SIG-M5 treated with dmso at 0.1 percent for 504 hours (cell line): ENCODE results near the gene PLSCR4.

ENCODE experiments used
- DNase-seq: peaks from one replicate; lab custom pipeline; 2025; ENCODE audit not compliant: unreplicated experiment; lab: John Stamatoyannopoulos, UW

Gene PLSCR4

GRCh38 chr3:146161663-146162002 lies 89.3 kb downstream of the PLSCR4 start:
- DNase-seq: no peak

- peak; percentile 42 for DNase-seq
Observed at GRCh38 chr3:146160964-146161662, 89.8 kb downstream of the PLSCR4 start, which contains the start of gene PLOD2. Gene PLOD2 (minus strand): TSS chr3:146161184. CDS start chr3:146160989, 195 bp downstream.

GRCh38 chr3:146160321-146160963 lies 90.5 kb downstream of the PLSCR4 start:
- peak; percentile 28 for DNase-seq

- DNase-seq: no peak
Observed at GRCh38 chr3:146159616-146160320, 91.1 kb downstream of the PLSCR4 start.

GRCh38 chr3:146159037-146159436 lies 91.9 kb downstream of the PLSCR4 start:
- DNase-seq: no peak

GRCh38 chr3:146157325-146158060 lies 93.4 kb downstream of the PLSCR4 start:
- no peak for DNase-seq

- peak; percentile 11 for DNase-seq
Observed at GRCh38 chr3:146156666-146157314, 94.1 kb downstream of the PLSCR4 start.

- no peak for DNase-seq
Observed at GRCh38 chr3:146156095-146156494, 94.8 kb downstream of the PLSCR4 start.

GRCh38 chr3:146154995-146155394 lies 95.9 kb downstream of the PLSCR4 start:
- no peak for DNase-seq

- DNase-seq: no peak
Observed at GRCh38 chr3:146154316-146154715, 96.6 kb downstream of the PLSCR4 start.

- DNase-seq: no peak
Observed at GRCh38 chr3:146153429-146153828, 97.5 kb downstream of the PLSCR4 start.

GRCh38 chr3:146152834-146153233 lies 98.1 kb downstream of the PLSCR4 start:
- DNase-seq: no peak

- no peak for DNase-seq
Observed at GRCh38 chr3:146148468-146148931, 102.4 kb downstream of the PLSCR4 start.

- no peak for DNase-seq
Observed at GRCh38 chr3:146145642-146146041, 105.3 kb downstream of the PLSCR4 start.

GRCh38 chr3:146142757-146143156 lies 108.1 kb downstream of the PLSCR4 start:
- DNase-seq: no peak
